Mesenchymal stem cell (in vitro differentiated cells and primary cell): ENCODE measurements around the gene PTPRG.
A peak's percentile ranks its signal among the peaks of the same experiment; 100 is the strongest.

Experiments used
- DNase-seq: peaks from one replicate; pipeline ENCODE4 v3.0.0-alpha.2; 2013
- H2AFZ ChIP-seq: one replicate; pipeline ENCODE4 v1.6.1; 2013; ENCODE audit warnings: low read depth, mild to moderate bottlenecking, control low read depth, inconsistent platforms, low read length, moderate library complexity
- H2AK5ac ChIP-seq: 2 replicates; pipeline ENCODE4 v1.6.1; 2013; ENCODE audit warnings: low read length, moderate library complexity, mild to moderate bottlenecking, inconsistent platforms; ENCODE audit not compliant: severe bottlenecking
- H2BK120ac ChIP-seq: one replicate; pipeline ENCODE4 v1.6.1; 2013; ENCODE audit warnings: low read depth, mild to moderate bottlenecking, inconsistent platforms, low read length, moderate library complexity
- H2BK12ac ChIP-seq, 2 experiments: one replicate each; pipeline ENCODE4 v1.6.1; 2013; ENCODE audit warnings: inconsistent platforms in 2 of 2, low read length in 2 of 2, mild to moderate bottlenecking in 2 of 2, moderate library complexity in 2 of 2, control low read depth in 1 of 2
- H2BK15ac ChIP-seq: one replicate; pipeline ENCODE4 v1.6.1; 2013; ENCODE audit warnings: mild to moderate bottlenecking, low read depth, inconsistent platforms; ENCODE audit not compliant: poor library complexity, severe bottlenecking
- H2BK5ac ChIP-seq: 2 replicates; pipeline ENCODE4 v1.6.1; 2013; ENCODE audit warnings: low read depth, mild to moderate bottlenecking, low read length, control low read depth, inconsistent platforms; ENCODE audit not compliant: poor library complexity, severe bottlenecking
- H3K14ac ChIP-seq, 2 experiments: one replicate each; pipeline ENCODE4 v1.6.1; 2013; ENCODE audit warnings: inconsistent platforms in 2 of 2, low read length in 2 of 2, control low read depth in 1 of 2, mild to moderate bottlenecking in 1 of 2, moderate library complexity in 1 of 2
- H3K18ac ChIP-seq, 2 experiments: one replicate each; pipeline ENCODE4 v1.6.1; 2013; ENCODE audit warnings: inconsistent platforms in 2 of 2, low read length in 2 of 2, control low read depth in 1 of 2, low read depth in 1 of 2, mild to moderate bottlenecking in 1 of 2
- H3K23ac ChIP-seq, 2 experiments: one replicate each; pipeline ENCODE4 v1.6.1; 2013; ENCODE audit warnings: inconsistent platforms in 2 of 2, low read length in 2 of 2, mild to moderate bottlenecking in 2 of 2, moderate library complexity in 2 of 2, control low read depth in 1 of 2
- H3K27ac ChIP-seq: 2 replicates; pipeline ENCODE4 v1.5.1; 2013; ENCODE audit warnings: mild to moderate bottlenecking, moderate library complexity, low read length, control low read depth, inconsistent platforms; ENCODE audit not compliant: poor library complexity, severe bottlenecking
- H3K27me3 ChIP-seq, 2 experiments: 2 replicates each; pipeline versions ENCODE4 v1.6.1 to v1.7.0; 2013; ENCODE audit warnings: low read length in 2 of 2, mild to moderate bottlenecking in 2 of 2, moderate library complexity in 2 of 2, control low read depth in 1 of 2, inconsistent platforms in 1 of 2; ENCODE audit not compliant: control insufficient read depth in 1 of 2, insufficient read depth in 1 of 2
- H3K36me3 ChIP-seq, 2 experiments: 2 replicates each; pipeline versions ENCODE4 v1.6.1 to v1.7.0; 2013; ENCODE audit warnings: low read length in 2 of 2, control low read depth in 1 of 2, inconsistent platforms in 1 of 2, low read depth in 1 of 2, mild to moderate bottlenecking in 1 of 2; ENCODE audit not compliant: insufficient read depth in 2 of 2, control insufficient read depth in 1 of 2
- H3K4ac ChIP-seq, 2 experiments: one replicate each; pipeline ENCODE4 v1.6.1; 2013; ENCODE audit warnings: inconsistent platforms in 2 of 2, low read length in 2 of 2, mild to moderate bottlenecking in 2 of 2, moderate library complexity in 2 of 2, control low read depth in 1 of 2, low read depth in 1 of 2
- H3K4me1 ChIP-seq: 2 replicates; pipeline ENCODE4 v1.6.1; 2013; ENCODE audit warnings: low read depth, low read length, control low read depth; ENCODE audit not compliant: control insufficient read depth, insufficient read depth
- H3K4me2 ChIP-seq: 2 replicates; pipeline ENCODE4 v1.6.1; 2013; ENCODE audit warnings: low read length, mild to moderate bottlenecking, inconsistent platforms; ENCODE audit not compliant: poor library complexity, severe bottlenecking
- H3K4me3 ChIP-seq, 2 experiments: 2 replicates each; pipeline versions ENCODE4 v1.5.1 to v1.7.0; 2013; ENCODE audit warnings: low read length in 2 of 2, mild to moderate bottlenecking in 2 of 2, control low read depth in 1 of 2, low read depth in 1 of 2; ENCODE audit not compliant: insufficient read depth in 1 of 2
- H3K79me1 ChIP-seq: replicated peaks from 2 replicates; pipeline ENCODE4 v1.6.1; 2013; ENCODE audit warnings: mild to moderate bottlenecking, control low read depth, low read length, inconsistent platforms; ENCODE audit not compliant: poor library complexity, severe bottlenecking
- H3K9ac ChIP-seq: 2 replicates; pipeline ENCODE4 v1.7.0; 2013; ENCODE audit warnings: mild to moderate bottlenecking, low read length, moderate library complexity
- H3K9me3 ChIP-seq: 2 replicates; pipeline ENCODE4 v1.7.0; 2013; ENCODE audit warnings: mild to moderate bottlenecking, low read length; ENCODE audit not compliant: control insufficient read depth
- H4K8ac ChIP-seq: one replicate; pipeline ENCODE4 v1.6.1; 2013; ENCODE audit warnings: inconsistent platforms, mild to moderate bottlenecking, low read length, moderate library complexity
- H4K91ac ChIP-seq: one replicate; pipeline ENCODE4 v1.6.1; 2013; ENCODE audit warnings: mild to moderate bottlenecking, low read length, inconsistent platforms
- WGBS: methylation state at CpG from one replicate; pipeline ENCODE4 v1.1.7; 2013; ENCODE audit warnings: mixed read lengths; 5-methylcytosine and 5-hydroxymethylcytosine counted together

Gene PTPRG

DNA sequence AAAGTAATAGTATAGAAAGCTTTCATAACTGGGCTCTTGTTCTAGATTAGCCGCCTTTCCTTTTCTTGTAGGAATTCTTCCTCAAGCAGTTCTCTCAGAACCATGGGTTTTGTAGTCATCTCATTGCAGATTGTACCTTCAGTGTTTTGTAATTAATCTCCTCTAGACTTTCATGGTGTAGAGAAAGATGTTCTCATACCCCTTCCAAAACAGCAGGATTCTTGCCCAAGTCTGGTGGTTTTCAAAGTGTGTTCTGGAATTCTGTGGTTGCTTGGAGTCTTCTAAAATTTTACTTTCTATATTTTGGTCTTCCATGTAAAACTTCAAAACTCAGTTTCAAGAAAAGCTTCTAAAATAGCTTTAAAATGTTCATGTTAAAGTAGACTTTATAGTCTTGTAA is 293.8 kb downstream of the PTPRG start:
- Histone ChIP-seq H3K14ac (no peak overlapping the region), H2AK5ac (no peak overlapping the region), H3K9me3 (no peaks in the 10 kb centered on the region), H3K4me1 (no peaks in the 10 kb centered on the region), H2BK5ac (no peak overlapping the region), H3K4me2 (no peak overlapping the region), H2BK15ac (no peak overlapping the region), H3K18ac (no peak overlapping the region), H2BK120ac (no peak overlapping the region), H3K27ac (no peak overlapping the region), H3K79me1 (peaks cover 24% of the 10 kb centered on the region), H3K4ac (no peak overlapping the region), H3K36me3 (no peaks in the 10 kb centered on the region), H2BK12ac (no peak overlapping the region), H4K8ac (no peak overlapping the region), H3K9ac (no peak overlapping the region), H2AFZ (no peak overlapping the region), H4K91ac (no peak overlapping the region), H3K23ac (no peak overlapping the region), H3K27me3 (no peaks in the 10 kb centered on the region), H3K4me3 (no peak overlapping the region)
- WGBS: 80% methylated on average over 1 of the region's 1 CpG
- DNase-seq: no peak

DNA sequence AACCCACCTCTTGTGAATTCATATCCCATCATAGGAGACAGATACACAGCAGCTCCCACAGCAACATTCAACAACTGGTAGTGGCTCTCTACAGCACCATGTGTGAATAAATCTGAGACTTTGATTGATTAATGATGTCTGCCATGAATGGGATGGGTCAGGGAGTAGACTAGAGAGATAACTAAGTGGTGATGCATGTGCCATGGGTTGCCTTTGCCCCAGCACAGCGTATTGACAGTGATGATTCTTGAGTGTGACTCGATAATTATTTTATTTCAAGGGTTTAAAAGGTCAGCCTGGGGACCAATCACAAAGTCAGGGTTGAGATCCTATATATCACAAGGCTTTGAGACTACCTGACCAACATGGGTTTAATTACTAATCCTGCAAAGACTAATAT is 295.9 kb downstream of the PTPRG start:
- no peak overlapping the region for H3K9ac ChIP-seq
- H2BK5ac ChIP-seq: no peak overlapping the region
- WGBS: 95% methylated on average over 2 of the region's 2 CpGs
- no peak overlapping the region for H3K14ac ChIP-seq
- no peak overlapping the region for H3K18ac ChIP-seq
- H3K27ac ChIP-seq: no peak overlapping the region
- no peaks in the 10 kb centered on the region for H3K4me1 ChIP-seq
- H2AFZ ChIP-seq: no peak overlapping the region
- no peak overlapping the region for H4K8ac ChIP-seq
- no peak for DNase-seq
- H2AK5ac ChIP-seq: no peak overlapping the region
- H3K4ac ChIP-seq: no peak overlapping the region
- H2BK15ac ChIP-seq: no peak overlapping the region
- no peaks in the 10 kb centered on the region for H3K27me3 ChIP-seq
- no peak overlapping the region for H3K23ac ChIP-seq
- H4K91ac ChIP-seq: no peak overlapping the region
- H3K79me1 ChIP-seq: peaks cover 27% of the 10 kb centered on the region
- H3K9me3 ChIP-seq: no peaks in the 10 kb centered on the region
- H2BK120ac ChIP-seq: no peak overlapping the region
- H3K4me2 ChIP-seq: no peak overlapping the region
- no peak overlapping the region for H2BK12ac ChIP-seq
- no peaks in the 10 kb centered on the region for H3K36me3 ChIP-seq
- H3K4me3 ChIP-seq: no peak overlapping the region

DNA sequence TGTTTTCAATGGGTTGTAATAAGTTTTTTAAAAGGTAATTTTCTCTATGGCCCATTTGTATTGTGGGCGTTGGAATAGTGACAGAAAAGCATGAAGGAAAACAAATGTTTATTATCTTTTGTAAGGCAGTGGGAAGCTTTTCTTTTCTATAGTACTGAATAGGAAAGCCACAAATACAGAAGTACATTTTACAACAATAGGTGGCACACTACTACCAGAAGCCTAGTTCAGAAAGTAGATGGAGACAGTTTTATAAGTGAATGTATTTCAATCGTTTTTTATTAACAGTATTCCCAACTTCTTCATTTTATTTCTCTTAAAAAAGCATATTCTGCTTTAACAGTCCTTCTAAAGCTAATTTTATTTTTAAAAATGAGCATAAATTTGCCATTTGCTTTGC is 296.7 kb downstream of the PTPRG start:
- Histone ChIP-seq H2BK120ac (no peak overlapping the region), H3K23ac (no peak overlapping the region), H3K4me2 (no peak overlapping the region), H2BK12ac (no peak overlapping the region), H3K27me3 (no peaks in the 10 kb centered on the region), H2AK5ac (no peak overlapping the region), H2BK5ac (no peak overlapping the region), H3K18ac (no peak overlapping the region), H4K91ac (no peak overlapping the region), H3K4me1 (no peaks in the 10 kb centered on the region), H3K14ac (no peak overlapping the region), H3K4me3 (no peak overlapping the region), H4K8ac (no peak overlapping the region), H3K27ac (no peak overlapping the region), H3K9me3 (no peaks in the 10 kb centered on the region), H3K36me3 (no peaks in the 10 kb centered on the region), H3K9ac (peak overlapping the region; percentile 15), H3K4ac (no peak overlapping the region), H3K79me1 (peaks cover 30% of the 10 kb centered on the region), H2AFZ (no peak overlapping the region), H2BK15ac (no peak overlapping the region)
- DNase-seq: peak; percentile 16
- 17% methylated on average over 1 of the region's 2 CpGs for WGBS

DNA sequence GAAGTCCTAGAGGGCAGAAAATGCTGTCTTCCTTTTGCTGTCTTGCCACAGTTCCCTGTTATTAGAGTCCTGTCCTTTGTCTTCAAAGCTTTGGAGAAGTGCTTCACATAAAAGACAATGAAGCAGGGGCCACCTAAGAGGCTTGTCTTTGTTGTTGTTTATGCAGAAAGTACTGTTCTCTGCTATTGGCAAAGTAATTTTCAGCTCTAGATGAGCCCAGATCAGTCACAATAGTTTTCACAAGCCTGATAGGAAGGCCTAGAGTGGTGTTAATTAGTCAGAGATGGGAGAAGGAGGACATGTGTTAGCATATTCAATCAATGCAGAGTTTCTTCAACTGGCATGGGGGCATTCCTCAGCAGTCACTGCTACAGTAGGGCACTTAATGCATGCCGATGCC is 300.0 kb downstream of the PTPRG start:
- Histone ChIP-seq H3K9ac (no peak overlapping the region), H3K27me3 (no peaks in the 10 kb centered on the region), H3K4me2 (no peak overlapping the region), H3K18ac (no peak overlapping the region), H2BK5ac (no peak overlapping the region), H2AFZ (no peak overlapping the region), H3K4ac (no peak overlapping the region), H2AK5ac (no peak overlapping the region), H3K4me1 (peaks cover 3% of the 10 kb centered on the region), H3K23ac (no peak overlapping the region), H3K79me1 (peaks cover 29% of the 10 kb centered on the region), H4K91ac (no peak overlapping the region), H3K4me3 (no peak overlapping the region), H2BK12ac (no peak overlapping the region), H2BK120ac (no peak overlapping the region), H3K14ac (peak overlapping the region in 1 of 2 experiments; percentile 37), H3K27ac (no peak overlapping the region), H3K36me3 (no peaks in the 10 kb centered on the region), H4K8ac (no peak overlapping the region), H2BK15ac (no peak overlapping the region), H3K9me3 (no peaks in the 10 kb centered on the region)
- 96% methylated on average over 1 of the region's 1 CpG for WGBS
- no peak for DNase-seq
